Sigmoid colon (tissue), 7 donors: ENCODE measurements around the gene ALG12. TPM values are rescaled to one million over a fixed set of nuclear protein-coding genes. Genes with fewer than 3 reads are reported as not detected.
A peak's percentile ranks its signal among the peaks of the same experiment; 100 is the strongest.

Experiments
- DNase-seq: peaks from one replicate; pipeline ENCODE4 v3.0.0-alpha.2; 2019
- H3K27ac ChIP-seq, 4 donors: fragments of 200-600 bp; sonication (generic); one replicate each; pipeline ENCODE4 v1.5.1; 2016 to 2019; ENCODE audit warnings: mild to moderate bottlenecking in 1 of 4
- H3K27me3 ChIP-seq, 3 donors: fragments of 200-600 bp; sonication (generic); one replicate each; pipeline ENCODE4 v1.5.1; 2019; ENCODE audit warnings: mild to moderate bottlenecking in 1 of 3
- H3K36me3 ChIP-seq, 4 donors: fragments of 200-600 bp; sonication (generic); one replicate each; pipeline ENCODE4 v1.5.1; 2016 to 2019
- H3K4me1 ChIP-seq, 4 donors: fragments of 200-600 bp; sonication (generic); one replicate each; pipeline ENCODE4 v1.5.1; 2017 to 2019
- H3K4me3 ChIP-seq, 4 donors: fragments of 200-600 bp; sonication (generic); one replicate each; pipeline ENCODE4 v1.5.1; 2017 to 2019; ENCODE audit warnings: mild to moderate bottlenecking in 2 of 4, moderate library complexity in 1 of 4
- H3K9me3 ChIP-seq, 4 donors: fragments of 200-600 bp in 3 of 4; sonication (generic) in 3 of 4; one replicate each; pipeline versions ENCODE4 v1.5.1 to v1.6.1; 2013 to 2019
- EP300 ChIP-seq, 4 donors: sonication (generic); formaldehyde crosslinking; IDR thresholded peaks; one replicate each; pipeline ENCODE4 v1.6.1; 2017; ENCODE audit warnings: antibody characterized with exemption in 4 of 4
- POLR2A ChIP-seq, 2 donors: fragments of 450-650 bp; IDR thresholded peaks; one replicate each; pipeline ENCODE4 v1.6.1; 2016; ENCODE audit warnings: antibody characterized with exemption in 2 of 2, mild to moderate bottlenecking in 2 of 2, moderate library complexity in 2 of 2
- POLR2AphosphoS5 ChIP-seq, 4 donors: sonication (generic); formaldehyde crosslinking; IDR thresholded peaks; one replicate each; pipeline ENCODE4 v1.6.1; 2017; ENCODE audit warnings: antibody characterized with exemption in 4 of 4
- WGBS, 2 donors: extraction: QIAGEN DNeasy Blood & Tissue Kit; methylation state at CpG; one replicate each; pipeline ENCODE4 v1.1.7; 2013; 5-methylcytosine and 5-hydroxymethylcytosine counted together
- intact Hi-C: fragments of 100-400 bp; cut with DNase I; formaldehyde crosslinking; loops from one replicate; pipeline ENCODE4 v1.15.1; 2023
- polyA plus RNA-seq, 3 donors: library from polyadenylated mRNA; stranded (reverse); fragments of 200-250 nt; gene quantifications; one replicate each; pipeline ENCODE4 v1.2.3, GENCODE V29; 2013
- total RNA-seq, 4 donors: library from RNA; depleted of rRNA; stranded (reverse); fragments of >200 nt; gene quantifications; one replicate each; pipeline ENCODE4 v1.1.0, GENCODE V29; 2016
- TF ChIP-seq, protein P1 (sequence below), 4 experiments: fragments of 450-650 bp in 3 of 4; fragments of 200-600 bp in 1 of 4; IDR thresholded peaks; one replicate each; pipeline ENCODE4 v1.5.1; 2016 to 2019; ENCODE audit warnings: antibody characterized with exemption in 4 of 4, mild to moderate bottlenecking in 3 of 4, moderate library complexity in 2 of 4
- donor health status: healthy with polysubstance abuse.
- donor health status: Bipolar disorder and iron deficiency.
- donor health status: healthy.

The ALG12 gene
- total and polyA plus RNA-seq, 7 donors: 1.8 to 23.9 (median 14.4) TPM

DNA sequence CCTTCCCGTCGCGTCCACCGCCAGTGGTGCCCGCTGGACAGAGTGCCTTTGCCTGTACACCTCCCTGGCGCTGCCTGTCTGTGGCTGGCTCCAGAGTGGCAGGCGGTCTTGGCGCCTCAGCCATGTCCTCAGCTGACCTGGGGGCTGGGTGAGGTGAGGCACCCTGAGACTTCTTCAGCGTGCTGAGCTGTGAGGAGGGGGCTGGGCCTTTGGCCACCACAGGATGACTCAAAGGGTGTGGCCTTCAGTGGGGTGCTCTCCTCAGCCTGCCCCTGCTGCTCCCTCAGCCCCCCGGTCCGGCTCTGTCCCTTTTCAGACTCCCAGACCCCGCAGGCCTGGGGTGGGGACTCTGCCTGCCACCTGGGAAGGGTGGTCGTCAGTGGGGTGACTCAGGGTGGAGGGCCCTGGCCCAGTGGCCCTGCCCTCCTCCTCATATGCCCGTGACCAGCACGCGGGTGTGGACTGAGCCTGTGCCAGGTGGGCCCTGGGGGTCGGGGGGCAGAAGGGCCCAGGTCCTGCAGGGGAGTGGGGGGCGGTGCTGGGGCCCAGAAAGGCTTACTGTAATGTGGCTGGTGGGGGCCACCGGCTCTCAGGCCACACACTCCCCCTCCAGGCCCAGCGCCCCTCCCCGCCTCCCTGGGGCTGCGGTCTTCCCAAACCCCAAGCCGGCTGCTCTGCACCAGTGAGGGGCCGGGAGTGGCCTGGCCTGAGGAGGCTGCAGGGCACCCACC, 16.1 kb upstream of the ALG12 start:
- H3K27me3 ChIP-seq: peaks cover under 1 to 6% (median under 1%) of the 10 kb centered on the region in 3 donors
- peaks cover 0 to 54% (median 50%) of the 10 kb centered on the region in 4 donors for H3K4me1 ChIP-seq
- H3K4me3 ChIP-seq: peak overlapping the region; percentile 41 to 61 (median 58)
- peak; percentile 85 for DNase-seq
- TF ChIP-seq EP300 (IDR thresholded peaks at IDR 0.05) (no peak), POLR2AphosphoS5 (IDR thresholded peaks at IDR 0.05) (peak in 3 of 4 donors; percentile 20 to 87 (median 47))
- no peaks in the 10 kb centered on the region for H3K36me3 ChIP-seq
- peak overlapping the region; percentile 88 to 96 (median 90) for H3K27ac ChIP-seq
- intact Hi-C loops: loop anchor here (5.0 kb wide), 1 partner anchor 268 kb away; the partner anchor contains the start of gene SELENOO
- H3K9me3 ChIP-seq: no peaks in the 10 kb centered on the region
- 42 to 46% methylated on average over 24 of the region's 24 CpGs for WGBS, 2 donors

DNA sequence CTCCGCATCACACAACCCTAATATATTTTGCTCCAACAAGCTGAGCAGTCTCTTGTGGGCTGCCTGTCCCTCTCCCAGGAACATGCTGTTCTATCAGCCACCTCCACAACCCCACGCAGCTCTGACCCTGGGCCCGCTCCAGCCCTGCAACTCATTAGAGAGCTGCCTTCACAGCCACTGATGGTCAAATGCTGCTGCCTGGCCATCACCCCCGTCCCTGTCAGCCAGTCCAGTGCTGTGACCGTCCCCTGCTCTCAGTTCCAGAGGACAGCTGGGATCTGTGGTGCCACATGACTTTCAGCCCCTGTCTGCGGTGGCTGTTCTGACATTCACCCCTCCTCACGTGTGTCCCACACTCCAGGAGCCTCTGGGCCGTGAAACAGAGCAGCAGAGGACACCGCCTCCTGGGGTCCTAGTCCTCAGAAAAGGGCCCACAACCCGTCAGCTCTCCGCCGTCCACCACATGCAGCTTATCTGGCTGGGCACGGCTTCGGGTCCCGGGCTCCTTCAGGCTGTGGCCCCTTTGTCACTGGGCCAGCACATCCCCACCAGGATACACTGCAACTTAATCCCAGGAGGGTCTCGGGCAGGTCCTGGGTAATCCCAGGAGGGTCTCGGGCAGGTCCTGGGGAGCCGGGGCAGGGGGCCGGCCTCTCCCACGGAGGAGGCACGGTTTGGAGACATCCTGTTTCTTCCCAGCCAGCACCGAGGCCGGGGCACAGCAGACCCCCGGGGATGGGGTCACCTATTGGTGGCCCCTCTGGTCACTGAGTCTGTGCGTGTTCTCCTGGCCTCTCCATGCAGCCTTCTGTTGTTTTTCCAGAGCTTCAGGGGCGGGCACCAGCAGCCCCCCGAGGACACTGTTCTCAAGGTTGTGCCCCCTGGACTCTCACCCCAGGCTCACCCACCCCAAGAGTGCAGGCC, 15.3 kb upstream of the ALG12 start:
- peaks cover 0 to 57% (median 55%) of the 10 kb centered on the region in 4 donors for H3K4me1 ChIP-seq
- peaks cover 7 to 14% (median 9%) of the 10 kb centered on the region in 3 donors for H3K27me3 ChIP-seq
- peak; percentile 94 for DNase-seq
- no peak for TF ChIP-seq POLR2A (IDR thresholded peaks at IDR 0.05)
- peak in 1 of 4 donors; percentile 31 for TF ChIP-seq EP300 (IDR thresholded peaks at IDR 0.05)
- TF ChIP-seq POLR2AphosphoS5 (IDR thresholded peaks at IDR 0.05): peak; percentile 28 to 47 (median 44)
- TF ChIP-seq, protein P1, sequence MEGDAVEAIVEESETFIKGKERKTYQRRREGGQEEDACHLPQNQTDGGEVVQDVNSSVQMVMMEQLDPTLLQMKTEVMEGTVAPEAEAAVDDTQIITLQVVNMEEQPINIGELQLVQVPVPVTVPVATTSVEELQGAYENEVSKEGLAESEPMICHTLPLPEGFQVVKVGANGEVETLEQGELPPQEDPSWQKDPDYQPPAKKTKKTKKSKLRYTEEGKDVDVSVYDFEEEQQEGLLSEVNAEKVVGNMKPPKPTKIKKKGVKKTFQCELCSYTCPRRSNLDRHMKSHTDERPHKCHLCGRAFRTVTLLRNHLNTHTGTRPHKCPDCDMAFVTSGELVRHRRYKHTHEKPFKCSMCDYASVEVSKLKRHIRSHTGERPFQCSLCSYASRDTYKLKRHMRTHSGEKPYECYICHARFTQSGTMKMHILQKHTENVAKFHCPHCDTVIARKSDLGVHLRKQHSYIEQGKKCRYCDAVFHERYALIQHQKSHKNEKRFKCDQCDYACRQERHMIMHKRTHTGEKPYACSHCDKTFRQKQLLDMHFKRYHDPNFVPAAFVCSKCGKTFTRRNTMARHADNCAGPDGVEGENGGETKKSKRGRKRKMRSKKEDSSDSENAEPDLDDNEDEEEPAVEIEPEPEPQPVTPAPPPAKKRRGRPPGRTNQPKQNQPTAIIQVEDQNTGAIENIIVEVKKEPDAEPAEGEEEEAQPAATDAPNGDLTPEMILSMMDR (IDR thresholded peaks at IDR 0.05): no peak
- intact Hi-C loops: loop anchor here (5.0 kb wide), 1 partner anchor 269 kb away; the partner anchor contains the start of gene SELENOO
- H3K27ac ChIP-seq: peak overlapping the region; percentile 88 to 96 (median 90)
- H3K9me3 ChIP-seq: no peaks in the 10 kb centered on the region
- no peaks in the 10 kb centered on the region for H3K36me3 ChIP-seq
- H3K4me3 ChIP-seq: no peak overlapping the region
- WGBS, 2 donors: 80 to 84% methylated on average over 27 of the region's 27 CpGs

DNA sequence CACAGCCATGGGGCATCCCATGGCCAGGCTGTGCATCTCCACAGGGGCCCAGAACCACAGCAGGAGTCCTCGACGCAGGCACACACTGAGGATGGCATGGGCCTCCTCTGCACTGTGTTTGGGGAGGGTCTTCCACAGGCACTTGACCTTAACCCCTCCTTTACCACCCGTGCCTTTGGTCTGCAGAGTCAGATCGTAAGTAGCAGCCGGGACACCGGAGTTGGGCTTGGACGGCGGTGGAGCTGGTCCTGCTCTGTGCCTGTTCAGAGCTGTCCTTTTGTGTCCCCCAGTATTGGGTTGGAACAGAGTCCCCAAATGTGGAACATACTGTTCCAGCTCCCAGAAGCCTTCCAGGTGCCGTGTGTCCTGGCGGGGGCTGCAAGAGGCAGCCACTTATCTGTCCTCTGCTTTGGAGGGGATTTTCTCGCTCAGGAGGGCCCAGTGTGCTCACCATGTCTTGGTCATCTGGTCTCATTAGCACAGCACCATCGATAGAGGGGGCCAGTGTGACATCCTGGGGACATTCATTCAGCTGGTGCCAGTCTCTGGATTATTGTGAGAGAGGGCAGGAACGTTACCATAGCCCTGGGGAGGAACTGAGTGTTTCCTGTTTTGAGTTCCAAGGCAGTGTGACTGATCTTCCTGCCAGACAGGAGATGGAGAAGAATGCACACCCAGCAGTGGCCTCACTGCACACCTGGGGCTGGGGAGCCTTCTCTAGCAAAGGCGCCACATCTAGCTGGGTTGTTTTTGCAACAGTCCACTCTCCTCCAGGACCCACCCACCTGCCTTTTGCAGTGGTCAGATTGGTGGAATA, 12.6 kb upstream of the ALG12 start:
- WGBS, 2 donors: 37 to 53% methylated on average over 14 of the region's 14 CpGs
- TF ChIP-seq POLR2AphosphoS5 (IDR thresholded peaks at IDR 0.05) (peak in 1 of 4 donors; percentile 46), POLR2A (IDR thresholded peaks at IDR 0.05) (no peak), EP300 (IDR thresholded peaks at IDR 0.05) (no peak)
- TF ChIP-seq, protein P1 (IDR thresholded peaks at IDR 0.05): peak in 2 of 4 experiments; percentile 26 to 34
- no peak for DNase-seq
- Histone ChIP-seq H3K36me3 (peaks cover 0 to 4% (median 0%) of the 10 kb centered on the region in 4 donors), H3K9me3 (no peaks in the 10 kb centered on the region), H3K27me3 (peaks cover 7 to 17% (median 13%) of the 10 kb centered on the region in 3 donors), H3K27ac (peak overlapping the region in 2 of 4 donors; percentile 44 to 47), H3K4me3 (no peak overlapping the region), H3K4me1 (peaks cover 0 to 37% (median 34%) of the 10 kb centered on the region in 4 donors)
- intact Hi-C loops: loop anchor here (2.0 to 5.0 kb wide), 2 partner anchors 42 to 271 kb away; partner anchors contain the start of gene SELENOO

DNA sequence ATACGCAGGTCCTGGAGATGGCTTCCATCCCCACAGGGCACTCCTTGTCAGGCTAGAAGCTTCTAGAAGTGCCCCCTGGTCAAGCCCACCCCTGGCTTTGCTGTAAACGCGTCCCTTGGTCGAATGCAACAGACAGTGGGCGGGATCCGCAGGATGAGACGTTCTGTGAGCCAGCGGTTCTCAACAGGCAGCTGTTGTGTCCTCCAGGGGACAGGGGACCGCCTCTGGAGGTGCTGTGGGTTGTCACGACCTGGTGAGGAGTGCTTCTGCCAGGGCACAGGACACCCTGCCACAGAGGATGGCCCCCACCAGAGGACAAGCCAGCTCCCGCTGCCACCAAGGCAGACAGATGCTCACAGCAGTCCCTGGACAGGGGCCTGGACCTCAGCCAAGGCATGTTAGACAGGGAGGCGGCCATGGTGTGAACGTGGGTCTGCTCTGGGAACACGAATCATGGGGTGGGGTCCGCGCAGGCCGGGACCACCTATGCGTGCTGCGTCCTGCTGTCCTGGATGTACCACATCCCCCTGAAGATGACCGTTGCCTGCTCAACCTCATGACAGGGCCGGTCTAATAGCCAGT, 11.8 kb upstream of the ALG12 start:
- 52 to 72% methylated on average over 21 of the region's 21 CpGs for WGBS, 2 donors
- H3K36me3 ChIP-seq: peaks cover 0 to 10% (median 0%) of the 10 kb centered on the region in 4 donors
- no peaks in the 10 kb centered on the region for H3K9me3 ChIP-seq
- H3K4me3 ChIP-seq: no peak overlapping the region
- TF ChIP-seq POLR2AphosphoS5 (IDR thresholded peaks at IDR 0.05) (no peak), EP300 (IDR thresholded peaks at IDR 0.05) (no peak), POLR2A (IDR thresholded peaks at IDR 0.05) (no peak)
- TF ChIP-seq, protein P1 (IDR thresholded peaks at IDR 0.05): no peak
- intact Hi-C loops: loop anchor here (1.0 to 10.0 kb wide), 5 partner anchors 43 to 272 kb away; partner anchors contain the start of genes SELENOO and TRABD
- peaks cover 7 to 17% (median 13%) of the 10 kb centered on the region in 3 donors for H3K27me3 ChIP-seq
- no peak for DNase-seq
- peaks cover 0 to 36% (median 30%) of the 10 kb centered on the region in 4 donors for H3K4me1 ChIP-seq
- no peak overlapping the region for H3K27ac ChIP-seq
